Heart left ventricle (tissue), 16 donors: ENCODE data around the gene PSKH1. TPM values are rescaled to one million over a fixed set of nuclear protein-coding genes. Genes with fewer than 3 reads are reported as not detected.
A peak's percentile ranks its signal among the peaks of the same experiment; 100 is the strongest.
"Not testable (repeated sequence)": the region's sequence is repeated elsewhere in the genome, so short reads cannot be mapped to it uniquely, and the experiment has no call there.

ENCODE experiments used
- ATAC-seq, 4 donors: fragments of 200-7000 bp; cut with Tn5 transposase; one replicate each; pipeline ENCODE4 v1.9.1; 2020 to 2022; ENCODE audit warnings: moderate library complexity in 4 of 4, mild to moderate bottlenecking in 3 of 4, moderate number of reproducible peaks in 1 of 4
- DNase-seq, 5 donors: peaks; one replicate each; pipeline ENCODE4 v3.0.0-alpha.2; 2020
- H3K27ac ChIP-seq, 12 donors: fragments of 200-600 bp; sonication (generic) in 4 of 12; one replicate each; pipeline versions ENCODE4 v1.5.0 to v1.8.0; 2016 to 2022; ENCODE audit warnings: mild to moderate bottlenecking in 2 of 12
- H3K27me3 ChIP-seq, 9 donors: fragments of 200-600 bp; sonication (generic) in 2 of 9; one replicate each; pipeline versions ENCODE4 v1.5.1 to v1.8.0; 2016 to 2022; ENCODE audit warnings: mild to moderate bottlenecking in 3 of 9
- H3K36me3 ChIP-seq, 9 donors: fragments of 200-600 bp; sonication (generic) in 2 of 9; one replicate each; pipeline versions ENCODE4 v1.5.0 to v1.8.0; 2018 to 2022; ENCODE audit warnings: mild to moderate bottlenecking in 2 of 9
- H3K4me1 ChIP-seq, 12 donors: fragments of 200-600 bp; sonication (generic) in 4 of 12; one replicate each; pipeline versions ENCODE4 v1.5.0 to v1.8.0; 2016 to 2022; ENCODE audit warnings: mild to moderate bottlenecking in 3 of 12
- H3K4me3 ChIP-seq, 12 donors: fragments of 200-600 bp; sonication (generic) in 4 of 12; one replicate each; pipeline versions ENCODE4 v1.5.0 to v1.8.0; 2017 to 2022; ENCODE audit warnings: mild to moderate bottlenecking in 9 of 12, moderate library complexity in 4 of 12
- H3K9me3 ChIP-seq, 12 donors: fragments of 200-600 bp; sonication (generic) in 4 of 12; one replicate each; pipeline versions ENCODE4 v1.5.0 to v1.8.0; 2016 to 2022; ENCODE audit warnings: mild to moderate bottlenecking in 1 of 12
- CTCF ChIP-seq, 12 donors: fragments of 200-600 bp; sonication (generic) in 4 of 12; IDR thresholded peaks; one replicate each; pipeline versions ENCODE4 v1.5.0 to v1.8.0; 2018 to 2022; ENCODE audit warnings: antibody characterized with exemption in 12 of 12, mild to moderate bottlenecking in 5 of 12
- POLR2A ChIP-seq, 2 donors: fragments of 450-650 bp; IDR thresholded peaks; one replicate each; pipeline ENCODE4 v1.6.1; 2017; ENCODE audit warnings: antibody characterized with exemption in 2 of 2, mild to moderate bottlenecking in 2 of 2, moderate library complexity in 2 of 2
- WGBS, 4 donors: extraction: QIAGEN DNeasy Blood & Tissue Kit in 2 of 4; methylation state at CpG; one replicate each; pipeline versions ENCODE4 v1.1.5 to v1.1.7; 2013 to 2018; 5-methylcytosine and 5-hydroxymethylcytosine counted together
- intact Hi-C, 10 donors: fragments of 100-400 bp; cut with DNase I; formaldehyde crosslinking; loops; one replicate each; pipeline versions ENCODE4 v1.11.1 to v1.14.2; 2022
- polyA plus RNA-seq, 2 donors: library from polyadenylated mRNA; stranded (reverse); fragments of 200-250 nt; gene quantifications; one replicate each; pipeline ENCODE4 v1.2.3, GENCODE V29; 2013
- total RNA-seq, 9 donors: library from RNA; depleted of rRNA in 2 of 9; stranded (reverse); fragments of >200 nt in 2 of 9; fragmentation: NEBNext Ultra II Directional in 3 of 9; extraction: Animal tissue kit (Norgen Biotek cat#: 25700) in 3 of 9; gene quantifications; one replicate each; pipeline versions ENCODE4 v1.1.0 to v1.2.4, GENCODE V29; 2016 to 2023
- donor health status: ischemic (EF 13 %, LVEDD 7.1; RV severe dilation, severe dysfunction).
- donor health status: healthy with polysubstance abuse.
- donor health status: DM: no; HTN: yes; CAD: no.
- donor health status: DM: no; HTN: no; CAD: no.
- donor health status: ischemic (EF 25% LVEDD 6.9; RV normal size, moderate dysfunction).
- donor health status: ischemic (EF 25% LVEDD 5.7; RV mildly dilated, moderate dysfunction).
- donor health status: healthy.
- donor health status: DM: yes; HTN: yes; CAD: no.
- donor health status: ischemic (EF 35%, LVEDD 5.7; RV mildly dilated, moderate dysfunction).
- donor health status: nonischemic (EF 11% LVEDD 7.7; RV severe dilation, severe dysfunction).
- donor health status: DM: yes; HTN: yes; CAD: no.
- donor health status: PGD.
- donor health status: ischemic (EF 29% LVEDD 5.4; RV normal size, mild dysfunction).
- donor health status: nonischemic (EF 23%, LVEDD 6.1; RV moderate dilation, normal function).

PSKH1 gene
- total and polyA plus RNA-seq, 11 donors = 16.3 to 36.9 (median 21.6) TPM

- 74 to 77% (median 76%) methylated on average over 8 of the region's 8 CpGs for WGBS, 4 donors
- Histone ChIP-seq H3K27ac (peak overlapping the region; percentile 10 to 96 (median 88)), H3K4me1 (peaks cover 10 to 86% (median 70%) of the 10 kb centered on the region in 12 donors), H3K27me3 (no peaks in the 10 kb centered on the region), H3K36me3 (peaks cover 0 to 30% (median 9%) of the 10 kb centered on the region in 9 donors), H3K4me3 (no peak overlapping the region), H3K9me3 (no peaks in the 10 kb centered on the region)
- DNase-seq = no peak
- TF ChIP-seq CTCF (IDR thresholded peaks at IDR 0.05) (no peak), POLR2A (IDR thresholded peaks at IDR 0.05) (no peak)
- no peak for ATAC-seq
- intact Hi-C loops = loop anchor here in 1 of 10 donors (10.0 kb wide), 1 partner anchor 336 kb away; the partner anchor contains the start of gene RIPOR1
Observed at GRCh38 chr16:67860589-67861398, 32.3 kb upstream of the PSKH1 start.

DNA sequence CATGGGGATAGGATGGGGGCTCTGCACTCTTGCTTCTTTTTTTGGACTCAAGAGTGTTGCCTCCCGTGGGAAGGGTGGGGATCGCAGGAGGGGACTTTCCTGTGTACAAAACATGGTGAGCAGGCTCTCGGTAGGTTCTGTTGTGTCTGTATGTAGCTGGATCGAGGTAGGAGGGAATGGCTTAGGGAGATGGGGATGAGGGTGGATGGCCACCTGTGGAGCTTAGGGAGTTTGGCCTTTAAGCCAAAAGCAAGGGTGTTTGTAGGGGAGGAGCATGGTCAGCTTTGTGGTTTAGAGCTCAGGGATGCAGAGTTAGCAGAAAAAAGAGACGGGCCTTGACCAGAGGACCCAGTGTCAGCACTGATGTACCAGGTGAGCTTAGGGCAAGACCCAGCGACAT, 31.2 kb upstream of the PSKH1 start:
- TF ChIP-seq POLR2A (IDR thresholded peaks at IDR 0.05) (no peak), CTCF (IDR thresholded peaks at IDR 0.05) (no peak)
- DNase-seq = no peak
- ATAC-seq = no peak
- intact Hi-C loops = loop anchor here in 2 of 10 donors (2.0 to 10.0 kb wide), 2 partner anchors 15 to 337 kb away; partner anchors contain the start of genes CENPT (in 1 of the 2), NUTF2 (in 1 of the 2) and RIPOR1 (in 1 of the 2)
- no peak overlapping the region for H3K4me3 ChIP-seq
- H3K4me1 ChIP-seq = peaks cover 10 to 76% (median 64%) of the 10 kb centered on the region in 12 donors
- 62 to 68% (median 65%) methylated on average over 6 of the region's 6 CpGs for WGBS, 4 donors
- peak overlapping the region; percentile 10 to 96 (median 88) for H3K27ac ChIP-seq
- no peaks in the 10 kb centered on the region for H3K27me3 ChIP-seq
- H3K36me3 ChIP-seq = peaks cover 0 to 41% (median 20%) of the 10 kb centered on the region in 9 donors
- no peaks in the 10 kb centered on the region for H3K9me3 ChIP-seq

GRCh38 chr16:67862623-67863583, 30.2 kb upstream of the PSKH1 start:
- no peaks in the 10 kb centered on the region for H3K27me3 ChIP-seq
- peaks cover 0 to 51% (median 30%) of the 10 kb centered on the region in 9 donors for H3K36me3 ChIP-seq
- H3K4me3 ChIP-seq = peak overlapping the region in 6 of 12 donors; percentile 8 to 25 (median 18)
- peak overlapping the region; percentile 81 to 96 (median 88) for H3K27ac ChIP-seq
- ATAC-seq = peak; percentile 88 to 97 (median 94)
- TF ChIP-seq CTCF (IDR thresholded peaks at IDR 0.05) = no peak
- TF ChIP-seq POLR2A (IDR thresholded peaks at IDR 0.05) = peak in 1 of 2 donors; percentile 48
- H3K9me3 ChIP-seq = no peaks in the 10 kb centered on the region
- H3K4me1 ChIP-seq = peaks cover 6 to 66% (median 55%) of the 10 kb centered on the region in 12 donors
- peak; percentile 82 to 92 (median 88) for DNase-seq
- intact Hi-C loops = loop anchor here in 2 of 10 donors (2.0 to 10.0 kb wide), 2 partner anchors 16 to 338 kb away; partner anchors contain the start of genes CENPT (in 1 of the 2), NUTF2 (in 1 of the 2) and RIPOR1 (in 1 of the 2)
- 15 to 35% (median 33%) methylated on average over 9 to 11 of the region's 11 CpGs for WGBS, 4 donors

GRCh38 chr16:67864044-67864443, 29.0 kb upstream of the PSKH1 start:
- H3K4me3 ChIP-seq = not testable (repeated sequence)

More at GRCh38 chr16:67864044-67864443, 29.0 kb upstream of the PSKH1 start:
- WGBS, 4 donors = 90 to 96% (median 94%) methylated on average over 6 of the region's 6 CpGs
- peaks cover 6 to 54% (median 45%) of the 10 kb centered on the region in 12 donors for H3K4me1 ChIP-seq
- not testable (repeated sequence) for H3K27me3 ChIP-seq, ATAC-seq, DNase-seq, H3K9me3 ChIP-seq
- intact Hi-C loops = loop anchor here in 1 of 10 donors (10.0 kb wide), 1 partner anchor 339 kb away; the partner anchor contains the start of gene RIPOR1
- peak overlapping the region; percentile 80 to 96 (median 88) for H3K27ac ChIP-seq
- peaks cover 0 to 62% (median 41%) of the 10 kb centered on the region in 9 donors for H3K36me3 ChIP-seq
